Endodermal cell (in vitro differentiated cells): ENCODE measurements around the gene TSEN54. TPM values are rescaled to one million over a fixed set of nuclear protein-coding genes. Genes with fewer than 3 reads are reported as not detected.

Experiments used
- DNase-seq: peaks from one replicate; pipeline ENCODE4 v3.0.0-alpha.2; 2017
- H3K27ac ChIP-seq: 2 replicates; pipeline ENCODE4 v1.5.1; 2013; ENCODE audit warnings: mild to moderate bottlenecking, low read depth, low read length, moderate library complexity
- H3K27me3 ChIP-seq: 2 replicates; pipeline ENCODE4 v1.6.1; 2013; ENCODE audit warnings: mild to moderate bottlenecking, low read length, moderate library complexity; ENCODE audit not compliant: insufficient read depth, control insufficient read depth, poor library complexity, severe bottlenecking
- H3K36me3 ChIP-seq: 2 replicates; pipeline ENCODE4 v1.7.0; 2013; ENCODE audit warnings: mild to moderate bottlenecking, low read length, moderate library complexity; ENCODE audit not compliant: control insufficient read depth, insufficient read depth
- H3K4me1 ChIP-seq: one replicate; pipeline ENCODE4 v1.7.0; 2013; ENCODE audit warnings: low read length; ENCODE audit not compliant: control insufficient read depth, insufficient read depth
- H3K4me3 ChIP-seq: 2 replicates; pipeline ENCODE4 v1.5.1; 2013; ENCODE audit warnings: mild to moderate bottlenecking, low read length, moderate library complexity
- H3K9ac ChIP-seq: 2 replicates; pipeline ENCODE4 v1.6.1; 2013; ENCODE audit warnings: mild to moderate bottlenecking, low read length, moderate library complexity; ENCODE audit not compliant: poor library complexity, severe bottlenecking; ENCODE audit errors: extremely low read depth
- H3K9me3 ChIP-seq: 2 replicates; pipeline ENCODE4 v1.6.1; 2013; ENCODE audit warnings: mild to moderate bottlenecking, low read length, moderate library complexity; ENCODE audit not compliant: control insufficient read depth
- H3K27ac Mint-ChIP-seq: 2 replicates; pipeline ENCODE4 v1.8.0; 2020; ENCODE audit warnings: mixed read lengths
- H3K27me3 Mint-ChIP-seq: 2 replicates; pipeline ENCODE4 v1.8.0; 2021; ENCODE audit warnings: mild to moderate bottlenecking, mixed read lengths; ENCODE audit not compliant: insufficient read depth
- H3K36me3 Mint-ChIP-seq: 2 replicates; pipeline ENCODE4 v1.8.0; 2020; ENCODE audit warnings: low read depth, mixed read lengths
- H3K4me1 Mint-ChIP-seq: 2 replicates; pipeline ENCODE4 v1.8.0; 2020; ENCODE audit warnings: mixed read lengths
- H3K4me3 Mint-ChIP-seq: 2 replicates; pipeline ENCODE4 v1.8.0; 2020; ENCODE audit warnings: mild to moderate bottlenecking, moderate library complexity, mixed read lengths
- H3K9me3 Mint-ChIP-seq: 2 replicates; pipeline ENCODE4 v1.8.0; 2020; ENCODE audit warnings: mild to moderate bottlenecking, mixed read lengths
- WGBS, 2 experiments: methylation state at CpG; one replicate each; pipeline versions ENCODE4 v1.1.5 to v1.1.7; 2013; ENCODE audit warnings: missing lambda C conversion rate in 2 of 2, mixed read lengths in 1 of 2; ENCODE audit not compliant: insufficient coverage in 1 of 2, insufficient read length in 1 of 2; 5-methylcytosine and 5-hydroxymethylcytosine counted together
- total RNA-seq, 2 donors: library from RNA; stranded (reverse); fragmentation: NEBNext Ultra II Directional in 1 of 2; extraction: Animal tissue kit (Norgen Biotek cat#: 25700) in 1 of 2; gene quantifications; 2 replicates in 1 of 2; 3 replicates in 1 of 2; pipeline ENCODE4 v1.2.1, GENCODE V29; 2021
- TF ChIP-seq, protein P1 (sequence below): fragments of 200-600 bp; sonication (generic); conservative IDR thresholded peaks from 2 replicates; pipeline ENCODE4 v1.5.0; 2021; ENCODE audit warnings: antibody characterized with exemption, mild to moderate bottlenecking

Gene TSEN54
- total RNA-seq, 2 donors from 2014 or later = 37.7 to 39.1 TPM

DNA sequence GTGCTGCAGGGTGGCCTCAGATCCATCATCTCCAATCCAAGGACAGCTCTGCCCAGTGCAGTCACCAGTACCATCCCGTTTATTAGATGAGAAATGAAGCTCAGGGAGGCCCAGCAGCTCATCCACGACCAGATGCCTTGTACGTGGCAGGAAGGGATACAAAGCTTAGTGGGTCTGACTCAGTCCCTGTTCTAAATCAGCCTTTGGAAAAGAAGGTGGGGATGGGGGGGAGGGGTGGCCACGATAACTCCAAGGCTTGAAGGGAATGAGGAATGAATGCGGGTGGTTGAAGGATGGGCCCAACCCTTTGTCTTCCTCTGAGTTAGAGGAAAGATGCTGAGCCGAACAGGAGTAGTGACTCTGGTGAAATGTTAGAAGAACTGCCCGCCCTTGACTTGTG lies 34.9 kb downstream of the TSEN54 start:
- H3K27me3 Mint-ChIP-seq = no peaks in the 10 kb centered on the region
- no peak overlapping the region for H3K27ac ChIP-seq
- no peaks in the 10 kb centered on the region for H3K9me3 Mint-ChIP-seq
- H3K4me3 Mint-ChIP-seq = no peak overlapping the region
- 75 to 81% methylated on average over 4 to 7 of the region's 7 CpGs for WGBS, 2 experiments
- peak overlapping the region; percentile 90 for H3K27ac Mint-ChIP-seq
- no peak overlapping the region for H3K4me3 ChIP-seq
- H3K9ac ChIP-seq = no peak overlapping the region
- peaks cover 12% of the 10 kb centered on the region for H3K4me1 ChIP-seq
- H3K9me3 ChIP-seq = no peaks in the 10 kb centered on the region
- TF ChIP-seq, protein P1, sequence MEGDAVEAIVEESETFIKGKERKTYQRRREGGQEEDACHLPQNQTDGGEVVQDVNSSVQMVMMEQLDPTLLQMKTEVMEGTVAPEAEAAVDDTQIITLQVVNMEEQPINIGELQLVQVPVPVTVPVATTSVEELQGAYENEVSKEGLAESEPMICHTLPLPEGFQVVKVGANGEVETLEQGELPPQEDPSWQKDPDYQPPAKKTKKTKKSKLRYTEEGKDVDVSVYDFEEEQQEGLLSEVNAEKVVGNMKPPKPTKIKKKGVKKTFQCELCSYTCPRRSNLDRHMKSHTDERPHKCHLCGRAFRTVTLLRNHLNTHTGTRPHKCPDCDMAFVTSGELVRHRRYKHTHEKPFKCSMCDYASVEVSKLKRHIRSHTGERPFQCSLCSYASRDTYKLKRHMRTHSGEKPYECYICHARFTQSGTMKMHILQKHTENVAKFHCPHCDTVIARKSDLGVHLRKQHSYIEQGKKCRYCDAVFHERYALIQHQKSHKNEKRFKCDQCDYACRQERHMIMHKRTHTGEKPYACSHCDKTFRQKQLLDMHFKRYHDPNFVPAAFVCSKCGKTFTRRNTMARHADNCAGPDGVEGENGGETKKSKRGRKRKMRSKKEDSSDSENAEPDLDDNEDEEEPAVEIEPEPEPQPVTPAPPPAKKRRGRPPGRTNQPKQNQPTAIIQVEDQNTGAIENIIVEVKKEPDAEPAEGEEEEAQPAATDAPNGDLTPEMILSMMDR = no peak
- H3K4me1 Mint-ChIP-seq = peaks cover 31% of the 10 kb centered on the region
- H3K27me3 ChIP-seq = no peaks in the 10 kb centered on the region
- H3K36me3 ChIP-seq = peaks cover 3% of the 10 kb centered on the region
- DNase-seq = no peak
- peaks cover 21% of the 10 kb centered on the region for H3K36me3 Mint-ChIP-seq

DNA sequence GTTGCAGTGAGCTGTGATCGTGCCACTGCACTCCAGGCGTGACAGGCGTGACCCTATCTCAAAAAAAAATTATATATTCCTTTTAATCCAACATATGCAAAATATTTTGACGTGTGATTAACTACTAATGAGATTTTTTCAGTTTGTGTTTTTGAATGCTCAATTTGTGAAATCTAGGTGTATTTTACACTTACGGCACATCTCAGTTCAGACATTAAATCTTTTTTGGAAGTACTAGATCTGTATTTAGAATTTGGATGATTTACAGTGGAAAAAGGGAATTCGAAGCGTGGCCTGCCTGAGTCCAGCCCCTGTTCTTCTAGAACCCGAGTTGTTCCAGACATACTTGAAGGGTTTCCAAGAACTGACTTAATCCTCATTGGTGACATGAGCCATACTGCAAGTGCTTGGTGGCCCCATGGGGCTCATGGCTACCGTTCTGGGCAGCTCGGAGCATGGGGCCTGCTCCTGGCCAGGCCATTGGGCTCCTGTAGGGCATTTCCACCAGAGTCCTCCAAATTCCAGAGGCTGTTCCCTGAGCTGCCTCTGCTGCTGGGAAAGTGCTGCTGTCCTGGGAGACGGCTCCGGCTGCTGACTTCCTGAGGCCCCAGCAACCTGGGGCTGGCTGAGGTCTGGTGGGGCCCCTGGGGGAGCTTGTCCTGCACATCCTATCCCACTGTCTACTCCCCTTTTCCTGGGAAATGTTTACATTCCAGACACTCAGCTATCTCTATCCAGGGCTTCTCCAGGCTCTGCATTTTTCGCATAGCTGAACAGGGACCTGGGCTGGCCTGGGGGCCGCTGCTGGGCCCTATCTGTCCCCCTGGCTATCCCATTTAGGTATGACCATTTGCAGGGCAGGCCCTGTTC lies 36.3 kb downstream of the TSEN54 start:
- H3K9ac ChIP-seq = peak overlapping the region; percentile 80
- TF ChIP-seq, protein P1 = peak; percentile 25
- no peaks in the 10 kb centered on the region for H3K36me3 ChIP-seq
- Mint-ChIP-seq H3K27ac (peak overlapping the region; percentile 95), H3K4me3 (peak overlapping the region; percentile 22), H3K4me1 (peaks cover 34% of the 10 kb centered on the region), H3K36me3 (peaks cover 14% of the 10 kb centered on the region), H3K27me3 (no peaks in the 10 kb centered on the region), H3K9me3 (no peaks in the 10 kb centered on the region)
- H3K4me1 ChIP-seq = peaks cover 18% of the 10 kb centered on the region
- DNase-seq = peak; percentile 76
- no peaks in the 10 kb centered on the region for H3K27me3 ChIP-seq
- peak overlapping the region; percentile 88 for H3K27ac ChIP-seq
- 86 to 90% methylated on average over 9 to 14 of the region's 14 CpGs for WGBS, 2 experiments
- peak overlapping the region; percentile 53 for H3K4me3 ChIP-seq
- H3K9me3 ChIP-seq = no peaks in the 10 kb centered on the region

DNA sequence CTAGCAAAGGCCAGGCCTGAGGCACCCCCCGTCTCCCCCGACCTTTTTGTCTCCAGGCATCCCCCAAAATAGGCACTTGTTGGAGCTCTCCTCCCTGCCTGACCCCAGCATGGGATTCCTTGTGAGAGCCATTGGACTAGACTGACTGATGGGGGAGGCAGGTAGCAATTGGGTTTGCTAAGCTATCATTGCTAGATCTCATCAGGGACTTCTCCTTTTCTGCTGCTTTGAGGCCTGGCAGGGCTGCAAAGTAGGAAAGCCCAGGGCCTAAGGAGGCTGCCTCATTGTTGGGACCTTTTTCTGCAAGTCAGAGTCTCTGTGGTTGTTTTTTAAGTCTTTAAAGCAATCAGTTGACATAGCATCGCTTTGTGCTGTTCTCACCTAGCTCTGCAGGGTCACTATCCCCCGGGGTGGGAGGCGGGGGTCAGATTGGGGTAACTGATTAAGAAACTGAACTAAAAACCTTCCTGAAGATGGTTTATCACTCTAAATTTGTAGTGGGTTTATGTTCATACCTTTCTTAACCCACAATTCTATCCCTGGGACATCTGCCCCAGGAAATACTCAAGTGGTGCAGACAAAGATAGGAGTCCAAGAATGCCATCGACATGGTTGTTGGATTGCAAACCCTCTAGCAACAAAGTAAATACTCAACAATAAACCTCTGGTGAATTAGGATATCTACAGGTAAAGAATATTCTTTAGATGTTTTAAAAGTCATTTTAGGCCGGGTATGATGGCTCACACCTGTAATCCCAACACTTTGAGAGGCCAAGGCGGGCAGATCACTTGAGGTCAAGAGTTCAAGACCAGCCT lies 37.2 kb downstream of the TSEN54 start:
- DNase-seq = no peak
- 81 to 84% methylated on average over 4 to 8 of the region's 8 CpGs for WGBS, 2 experiments
- TF ChIP-seq, protein P1 = no peak
- H3K4me3 Mint-ChIP-seq = peak overlapping the region; percentile 22
- peaks cover 11% of the 10 kb centered on the region for H3K36me3 Mint-ChIP-seq
- H3K9me3 Mint-ChIP-seq = no peaks in the 10 kb centered on the region
- peak overlapping the region; percentile 95 for H3K27ac Mint-ChIP-seq
- no peaks in the 10 kb centered on the region for H3K27me3 Mint-ChIP-seq
- H3K9me3 ChIP-seq = no peaks in the 10 kb centered on the region
- H3K27me3 ChIP-seq = no peaks in the 10 kb centered on the region
- peaks cover 34% of the 10 kb centered on the region for H3K4me1 Mint-ChIP-seq
- H3K9ac ChIP-seq = peak overlapping the region; percentile 80
- H3K4me3 ChIP-seq = peak overlapping the region; percentile 53
- peaks cover 21% of the 10 kb centered on the region for H3K4me1 ChIP-seq
- H3K36me3 ChIP-seq = no peaks in the 10 kb centered on the region
- H3K27ac ChIP-seq = peak overlapping the region; percentile 88
